DOHH2 (cell line): ENCODE measurements around the gene SELENOP.

Experiments
- H3F3A ChIP-seq: fragments of 200-600 bp; sonication (generic), shearing (Covaris generic); 2 replicates; pipeline ENCODE4 v1.6.0; 2016; ENCODE audit warnings: antibody characterized with exemption, mild to moderate bottlenecking; ENCODE audit not compliant: control insufficient read depth, insufficient read depth
- H3K27ac ChIP-seq: fragments of 200-600 bp; sonication (generic); 2 replicates; pipeline ENCODE4 v1.5.1; 2014; ENCODE audit warnings: low read depth, mild to moderate bottlenecking, low read length, moderate library complexity
- H3K27me3 ChIP-seq: fragments of 200-600 bp; sonication (generic); 2 replicates; pipeline ENCODE4 v1.6.1; 2014; ENCODE audit warnings: mild to moderate bottlenecking, low read length, mixed read lengths; ENCODE audit not compliant: control insufficient read depth
- H3K36me3 ChIP-seq: fragments of 200-600 bp; sonication (generic); 2 replicates; pipeline ENCODE4 v1.6.1; 2014; ENCODE audit warnings: mild to moderate bottlenecking, low read length, moderate library complexity, mixed read lengths; ENCODE audit not compliant: control insufficient read depth
- H3K4me1 ChIP-seq: fragments of 200-600 bp; sonication (generic); 2 replicates; pipeline ENCODE4 v1.6.1; 2014; ENCODE audit warnings: mild to moderate bottlenecking, low read length, mixed read lengths; ENCODE audit not compliant: control insufficient read depth
- H3K4me2 ChIP-seq: fragments of 200-600 bp; sonication (generic); 2 replicates; pipeline ENCODE4 v1.6.0; 2014; ENCODE audit warnings: mild to moderate bottlenecking, low read length, moderate library complexity
- H3K4me3 ChIP-seq: fragments of 200-600 bp; sonication (generic); 2 replicates; pipeline ENCODE4 v1.5.1; 2014; ENCODE audit warnings: mild to moderate bottlenecking, low read length, mixed read lengths
- H3K79me2 ChIP-seq: fragments of 200-600 bp; sonication (generic); 2 replicates; pipeline ENCODE4 v1.6.1; 2014; ENCODE audit warnings: mild to moderate bottlenecking, low read length, mixed read lengths; ENCODE audit not compliant: control insufficient read depth
- H3K9me2 ChIP-seq: fragments of 200-600 bp; sonication (generic); replicated peaks from 2 replicates; pipeline ENCODE4 v1.6.1; 2014; ENCODE audit warnings: mild to moderate bottlenecking, low read length, mixed read lengths; ENCODE audit not compliant: control insufficient read depth
- H3K9me3 ChIP-seq: fragments of 200-600 bp; sonication (generic); 2 replicates; pipeline ENCODE4 v1.6.1; 2014; ENCODE audit warnings: antibody characterized with exemption, low read length, mixed read lengths; ENCODE audit not compliant: control insufficient read depth, insufficient read depth
- H4K20me1 ChIP-seq: fragments of 200-600 bp; sonication (generic); 2 replicates; pipeline ENCODE4 v1.6.0; 2014; ENCODE audit warnings: low read depth, mild to moderate bottlenecking, antibody characterized with exemption, low read length, moderate library complexity; ENCODE audit not compliant: control insufficient read depth, insufficient read depth
- EZH2phosphoT487 ChIP-seq: fragments of 200-600 bp; sonication (generic); IDR thresholded peaks from 2 replicates; pipeline ENCODE4 v1.6.1; 2017; ENCODE audit warnings: borderline replicate concordance, mild to moderate bottlenecking, antibody characterized with exemption, low read length, moderate library complexity, mixed read lengths
- TF ChIP-seq, protein P1 (sequence below): fragments of 200-600 bp; sonication (generic); IDR thresholded peaks from one replicate; pipeline ENCODE4 v1.5.1; 2014; ENCODE audit warnings: antibody characterized with exemption, mild to moderate bottlenecking, low read depth, low read length; ENCODE audit not compliant: poor library complexity, severe bottlenecking

The SELENOP gene

DNA sequence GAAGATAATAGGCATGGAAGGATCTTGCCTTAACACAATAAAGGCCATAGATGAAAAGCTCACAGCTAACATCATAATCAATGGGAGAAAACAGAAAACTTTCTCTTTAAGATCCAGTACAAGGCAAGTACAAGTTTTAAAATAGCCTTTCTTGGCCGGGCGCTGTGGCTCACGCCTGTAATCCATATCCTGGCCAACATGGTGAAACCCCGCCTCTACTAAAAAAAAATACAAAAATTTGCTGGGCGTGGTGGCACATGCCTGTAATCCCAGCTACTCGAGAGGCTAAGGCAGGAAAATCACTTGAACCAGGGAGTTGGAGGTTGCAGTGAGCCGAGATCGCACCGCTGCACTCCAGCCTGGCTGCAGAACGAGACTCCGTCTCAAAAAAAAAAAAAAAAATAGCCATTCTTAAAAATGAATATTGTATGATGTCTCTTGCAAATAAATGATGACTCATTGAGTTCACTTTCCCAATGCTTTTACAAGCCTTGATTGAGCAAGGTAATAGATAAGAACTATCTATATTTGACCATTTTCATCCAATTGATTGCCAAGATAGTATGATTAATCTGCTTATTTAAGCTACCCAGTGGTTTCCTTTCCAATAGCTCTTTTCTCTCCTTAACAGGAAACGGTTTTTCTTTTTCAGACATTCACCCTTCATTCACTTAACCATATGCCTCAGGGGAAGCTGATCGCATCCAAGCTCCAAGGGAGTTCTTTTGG is 39.3 kb downstream of the SELENOP start:
- TF ChIP-seq, protein P1, sequence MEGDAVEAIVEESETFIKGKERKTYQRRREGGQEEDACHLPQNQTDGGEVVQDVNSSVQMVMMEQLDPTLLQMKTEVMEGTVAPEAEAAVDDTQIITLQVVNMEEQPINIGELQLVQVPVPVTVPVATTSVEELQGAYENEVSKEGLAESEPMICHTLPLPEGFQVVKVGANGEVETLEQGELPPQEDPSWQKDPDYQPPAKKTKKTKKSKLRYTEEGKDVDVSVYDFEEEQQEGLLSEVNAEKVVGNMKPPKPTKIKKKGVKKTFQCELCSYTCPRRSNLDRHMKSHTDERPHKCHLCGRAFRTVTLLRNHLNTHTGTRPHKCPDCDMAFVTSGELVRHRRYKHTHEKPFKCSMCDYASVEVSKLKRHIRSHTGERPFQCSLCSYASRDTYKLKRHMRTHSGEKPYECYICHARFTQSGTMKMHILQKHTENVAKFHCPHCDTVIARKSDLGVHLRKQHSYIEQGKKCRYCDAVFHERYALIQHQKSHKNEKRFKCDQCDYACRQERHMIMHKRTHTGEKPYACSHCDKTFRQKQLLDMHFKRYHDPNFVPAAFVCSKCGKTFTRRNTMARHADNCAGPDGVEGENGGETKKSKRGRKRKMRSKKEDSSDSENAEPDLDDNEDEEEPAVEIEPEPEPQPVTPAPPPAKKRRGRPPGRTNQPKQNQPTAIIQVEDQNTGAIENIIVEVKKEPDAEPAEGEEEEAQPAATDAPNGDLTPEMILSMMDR = no peak
- no peak for TF ChIP-seq EZH2phosphoT487

DNA sequence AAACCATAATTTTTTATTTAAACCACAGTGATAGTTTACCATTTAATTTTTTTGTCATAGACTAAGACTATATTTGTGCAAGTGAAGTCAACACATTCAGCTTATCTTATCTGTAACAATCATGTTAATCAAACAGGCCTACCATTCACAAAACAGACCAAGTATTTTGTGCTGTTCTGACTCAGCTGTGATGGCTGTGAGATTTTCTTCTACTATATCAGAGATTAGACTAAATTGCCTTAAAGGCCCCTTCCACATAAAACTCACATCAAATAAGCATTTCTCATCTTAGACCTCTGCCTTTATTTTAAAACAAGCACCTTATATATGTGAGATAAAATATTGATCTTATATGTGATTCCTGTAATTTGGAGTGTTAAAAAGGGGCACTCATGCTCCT is 41.7 kb downstream of the SELENOP start:
- Histone ChIP-seq H3K9me3 (no peaks in the 10 kb centered on the region), H4K20me1 (no peaks in the 10 kb centered on the region), H3K79me2 (no peaks in the 10 kb centered on the region), H3K27me3 (no peaks in the 10 kb centered on the region), H3F3A (no peaks in the 10 kb centered on the region), H3K4me1 (no peaks in the 10 kb centered on the region), H3K9me2 (no peaks in the 10 kb centered on the region), H3K36me3 (peaks cover 19% of the 10 kb centered on the region), H3K4me2 (no peak overlapping the region), H3K27ac (no peak overlapping the region), H3K4me3 (no peak overlapping the region)
- TF ChIP-seq, protein P1 = no peak
- no peak for TF ChIP-seq EZH2phosphoT487

More for the DNA sequence above, 39.3 kb downstream of the SELENOP start:
- Histone ChIP-seq H3K27ac (no peak overlapping the region), H4K20me1 (no peaks in the 10 kb centered on the region), H3K4me1 (no peaks in the 10 kb centered on the region), H3K4me2 (no peak overlapping the region), H3K27me3 (no peaks in the 10 kb centered on the region), H3K79me2 (no peaks in the 10 kb centered on the region), H3K4me3 (no peak overlapping the region), H3K36me3 (peaks cover 19% of the 10 kb centered on the region), H3K9me2 (no peaks in the 10 kb centered on the region), H3K9me3 (no peaks in the 10 kb centered on the region), H3F3A (no peaks in the 10 kb centered on the region)

DNA sequence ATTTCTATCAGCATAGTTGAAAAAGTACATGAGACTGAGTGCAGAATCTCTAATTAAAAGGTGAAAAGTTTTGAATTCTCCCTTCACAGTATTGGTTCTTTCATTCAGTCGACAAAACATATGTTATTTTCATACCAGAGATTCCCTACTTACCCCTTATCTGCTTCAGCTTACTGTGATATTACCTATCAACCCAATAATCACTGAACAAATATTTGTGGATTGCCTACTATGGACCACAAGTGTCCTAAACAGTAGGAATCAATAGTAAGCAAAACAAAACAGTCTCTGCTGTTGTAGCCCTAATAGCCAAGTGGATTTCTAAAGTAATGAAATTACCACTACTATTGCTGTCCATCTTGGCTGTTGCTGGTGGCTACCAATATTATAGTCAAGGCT is 43.6 kb downstream of the SELENOP start:
- Histone ChIP-seq H3K4me1 (no peaks in the 10 kb centered on the region), H3K79me2 (no peaks in the 10 kb centered on the region), H3K4me2 (no peak overlapping the region), H3K27me3 (no peaks in the 10 kb centered on the region), H3K9me2 (no peaks in the 10 kb centered on the region), H3K4me3 (no peak overlapping the region), H3K9me3 (no peaks in the 10 kb centered on the region), H3K36me3 (peaks cover 22% of the 10 kb centered on the region), H3F3A (no peaks in the 10 kb centered on the region), H4K20me1 (no peaks in the 10 kb centered on the region), H3K27ac (no peak overlapping the region)
- TF ChIP-seq, protein P1 = no peak
- no peak for TF ChIP-seq EZH2phosphoT487
